Activated CD4-positive, alpha-beta T cell treated with anti-CD3 and anti-CD28 coated beads, Interleukin-2, Interleukin-4, amounts not matched to agents 100 ng/mL and 50 ng/mL, durations not matched to agents 16 hours and 8 hours (primary cell): ENCODE measurements around the gene PRRC2B.
"Not testable (repeated sequence)": the region's sequence is repeated elsewhere in the genome, so short reads cannot be mapped to it uniquely, and the experiment has no call there.

Experiments used
- DNase-seq: peaks from one replicate; pipeline ENCODE4 v3.0.0-alpha.2; 2020; ENCODE audit warnings: low spot score

Gene PRRC2B

GRCh38 chr9:131387394-131387793 is 6.5 kb upstream of the PRRC2B start:
- DNase-seq, result no peak

- no peak for DNase-seq
Observed at GRCh38 chr9:131391020-131391419, 2.9 kb upstream of the PRRC2B start.

GRCh38 chr9:131391504-131391903 is 2.4 kb upstream of the PRRC2B start:
- DNase-seq, result no peak

- DNase-seq, result no peak
Observed at GRCh38 chr9:131394464-131395156, 724 bp downstream of the PRRC2B start.

- DNase-seq, result peak; percentile 77
Observed at GRCh38 chr9:131395157-131396098, 1.5 kb downstream of the PRRC2B start.

GRCh38 chr9:131396099-131396479 is 2.2 kb downstream of the PRRC2B start:
- not testable (repeated sequence) for DNase-seq

GRCh38 chr9:131396626-131397025 is 2.7 kb downstream of the PRRC2B start:
- DNase-seq, result no peak

GRCh38 chr9:131397100-131397790 is 3.4 kb downstream of the PRRC2B start:
- DNase-seq, result no peak

GRCh38 chr9:131398204-131398603 is 4.3 kb downstream of the PRRC2B start:
- peak; percentile 91 for DNase-seq

- DNase-seq, result no peak
Observed at GRCh38 chr9:131399972-131400371, 6.1 kb downstream of the PRRC2B start.

- DNase-seq, result no peak
Observed at GRCh38 chr9:131400627-131401026, 6.7 kb downstream of the PRRC2B start.

GRCh38 chr9:131402073-131402472 is 8.2 kb downstream of the PRRC2B start:
- no peak for DNase-seq

GRCh38 chr9:131402738-131403492 is 9.0 kb downstream of the PRRC2B start:
- no peak for DNase-seq

- DNase-seq, result no peak
Observed at GRCh38 chr9:131403493-131403773, 9.5 kb downstream of the PRRC2B start.

- DNase-seq, result no peak
Observed at GRCh38 chr9:131404581-131404980, 10.7 kb downstream of the PRRC2B start.

- DNase-seq, result no peak
Observed at GRCh38 chr9:131404987-131405386, 11.1 kb downstream of the PRRC2B start.

- DNase-seq, result no peak
Observed at GRCh38 chr9:131405428-131405827, 11.5 kb downstream of the PRRC2B start.

GRCh38 chr9:131405858-131406537 is 12.1 kb downstream of the PRRC2B start:
- no peak for DNase-seq

GRCh38 chr9:131406563-131407436 is 12.9 kb downstream of the PRRC2B start:
- DNase-seq, result no peak

GRCh38 chr9:131407717-131408195 is 13.9 kb downstream of the PRRC2B start:
- no peak for DNase-seq
